HepG2 (cell line): ENCODE results near the gene RSPH4A. TPM values are rescaled to one million over a fixed set of nuclear protein-coding genes. Genes with fewer than 3 reads are reported as not detected.
A peak's percentile ranks its signal among the peaks of the same experiment; 100 is the strongest.

Experiments used
- ATF7-NPFF ChIP-seq: sonication (generic); formaldehyde crosslinking; IDR thresholded peaks from 2 replicates; pipeline ENCODE4 v1.8.1; 2023; ENCODE audit warnings: mild to moderate bottlenecking, low read depth, missing genetic modification reagents, moderate library complexity
- ATRX ChIP-seq: sonication (generic); formaldehyde crosslinking; IDR thresholded peaks from 2 replicates; pipeline ENCODE4 v1.4.0; 2020; ENCODE audit warnings: missing genetic modification reagents, borderline replicate concordance
- BORCS8-MEF2B ChIP-seq: sonication (generic); formaldehyde crosslinking; IDR thresholded peaks from 2 replicates; pipeline ENCODE4 v1.8.0; 2022; ENCODE audit warnings: mild to moderate bottlenecking, missing genetic modification reagents
- EEA1 ChIP-seq: sonication (generic); formaldehyde crosslinking; IDR thresholded peaks from 2 replicates; pipeline ENCODE4 v1.5.1; 2020; ENCODE audit warnings: mild to moderate bottlenecking, missing genetic modification reagents, borderline replicate concordance
- ELF1 ChIP-seq: sonication (generic); formaldehyde crosslinking; IDR thresholded peaks from 2 replicates; pipeline ENCODE4 v1.4.0; 2020; ENCODE audit warnings: missing genetic modification reagents
- JUND ChIP-seq: sonication (generic); formaldehyde crosslinking; IDR thresholded peaks from 2 replicates; pipeline ENCODE4 v1.8.0; 2022; ENCODE audit warnings: mild to moderate bottlenecking, missing genetic modification reagents
- KDM3A ChIP-seq: IDR thresholded peaks from 2 replicates; pipeline ENCODE4 v1.6.1; 2018; ENCODE audit warnings: low read depth, missing compliant biosample characterization
- KDM6A ChIP-seq: IDR thresholded peaks from 2 replicates; pipeline ENCODE4 v1.6.1; 2016; ENCODE audit warnings: low read depth
- MEIS2 ChIP-seq: sonication (generic); formaldehyde crosslinking; IDR thresholded peaks from 2 replicates; pipeline ENCODE4 v1.9.0; 2021; ENCODE audit warnings: mild to moderate bottlenecking, missing genetic modification reagents
- MLLT10 ChIP-seq: sonication (generic); formaldehyde crosslinking; IDR thresholded peaks from 2 replicates; pipeline ENCODE4 v1.4.0; 2020; ENCODE audit warnings: missing genetic modification reagents
- POGZ ChIP-seq: sonication (generic); formaldehyde crosslinking; IDR thresholded peaks from 2 replicates; pipeline ENCODE4 v1.4.0; 2020; ENCODE audit warnings: mild to moderate bottlenecking, missing genetic modification reagents
- SALL1 ChIP-seq: sonication (generic); formaldehyde crosslinking; IDR thresholded peaks from 2 replicates; pipeline ENCODE4 v1.8.0; 2022; ENCODE audit warnings: mild to moderate bottlenecking, missing genetic modification reagents
- SRSF1 ChIP-seq: fragments of 200-400 bp; formaldehyde crosslinking; optimal IDR thresholded peaks from 2 replicates; pipeline ENCODE3; 2017; ENCODE audit warnings: mild to moderate bottlenecking, low read depth, low read length, moderate library complexity
- XRCC5 ChIP-seq: fragments of 200-400 bp; formaldehyde crosslinking; optimal IDR thresholded peaks from 2 replicates; pipeline ENCODE3; 2017; ENCODE audit warnings: mild to moderate bottlenecking, low read length
- YEATS2 ChIP-seq: sonication (generic); formaldehyde crosslinking; IDR thresholded peaks from 2 replicates; pipeline ENCODE4 v1.4.0; 2020; ENCODE audit warnings: missing genetic modification reagents, borderline replicate concordance
- YY1 ChIP-seq: IDR thresholded peaks from 2 replicates; pipeline ENCODE4 v1.6.1; 2011; ENCODE audit warnings: low read length, low read depth, moderate library complexity, mild to moderate bottlenecking; ENCODE audit not compliant: insufficient read depth, insufficient replicate concordance
- ZFP90 ChIP-seq: sonication (generic); formaldehyde crosslinking; IDR thresholded peaks from 2 replicates; pipeline ENCODE4 v1.8.0; 2022; ENCODE audit warnings: missing genetic modification reagents, mild to moderate bottlenecking, inconsistent platforms, borderline replicate concordance
- ZKSCAN1 ChIP-seq: fragments of 150-350 bp; IDR thresholded peaks from 2 replicates; pipeline ENCODE4 v1.6.1; 2014; ENCODE audit warnings: low read length
- ZKSCAN5 ChIP-seq: sonication (generic); formaldehyde crosslinking; IDR thresholded peaks from 2 replicates; pipeline ENCODE4 v1.5.1; 2020; ENCODE audit warnings: mild to moderate bottlenecking, missing genetic modification reagents
- ZMAT3 ChIP-seq: sonication (generic); formaldehyde crosslinking; conservative IDR thresholded peaks from 2 replicates; pipeline ENCODE4 v1.7.0; 2021; ENCODE audit warnings: missing genetic modification reagents
- ZNF136 ChIP-seq: sonication (generic); formaldehyde crosslinking; IDR thresholded peaks from 2 replicates; pipeline ENCODE4 v1.8.1; 2022; ENCODE audit warnings: low read depth, mild to moderate bottlenecking, moderate library complexity, missing genetic modification reagents
- ZNF510 ChIP-seq: sonication (generic); formaldehyde crosslinking; IDR thresholded peaks from 2 replicates; pipeline ENCODE4 v1.4.0; 2020; ENCODE audit warnings: low read depth, mild to moderate bottlenecking, missing genetic modification reagents
- ZNF543 ChIP-seq: sonication (generic); formaldehyde crosslinking; IDR thresholded peaks from 2 replicates; pipeline ENCODE4 v1.4.0; 2020; ENCODE audit warnings: mild to moderate bottlenecking, missing genetic modification reagents
- ZNF572 ChIP-seq: sonication (generic); formaldehyde crosslinking; IDR thresholded peaks from 2 replicates; pipeline ENCODE4 v1.5.1; 2020; ENCODE audit warnings: mild to moderate bottlenecking, missing genetic modification reagents
- ZNF713 ChIP-seq: sonication (generic); formaldehyde crosslinking; IDR thresholded peaks from 2 replicates; pipeline ENCODE4 v1.4.0; 2020; ENCODE audit warnings: mild to moderate bottlenecking, missing genetic modification reagents
- ZNF776 ChIP-seq: sonication (generic); formaldehyde crosslinking; IDR thresholded peaks from 2 replicates; pipeline ENCODE4 v1.4.0; 2020; ENCODE audit warnings: mild to moderate bottlenecking, missing genetic modification reagents
- polyA plus RNA-seq, 8 experiments: library from polyadenylated mRNA; depleted of rRNA in 3 of 8; stranded (reverse) in 7 of 8; unstranded in 1 of 8; fragments of >200 nt; fragmentation: Illumina TruSeq in 4 of 8; extraction: Trizol in 4 of 8; gene quantifications; 2 replicates each; pipeline versions ENCODE4 v1.2.1 to v1.2.3, GENCODE V29; 2011 to 2016; ENCODE audit warnings: low read depth in 4 of 8, missing spikeins in 1 of 8, mixed read lengths in 1 of 8; ENCODE audit not compliant: insufficient read depth in 1 of 8
- total RNA-seq, 5 experiments: library from RNA; depleted of rRNA; stranded (reverse); fragments of >200 nt; fragmentation: Illumina TruSeq; extraction: Trizol; gene quantifications; 2 replicates each; pipeline ENCODE4 v1.2.3, GENCODE V29; 2016; ENCODE audit warnings: low read depth in 1 of 5
- TF ChIP-seq, protein P1 (sequence below): sonication (generic); formaldehyde crosslinking; IDR thresholded peaks from 2 replicates; pipeline ENCODE4 v1.4.0; 2020; ENCODE audit warnings: mild to moderate bottlenecking, missing genetic modification reagents
- TF ChIP-seq, protein P2 (sequence below): sonication (generic); formaldehyde crosslinking; IDR thresholded peaks from 2 replicates; pipeline ENCODE4 v1.5.1; 2020; ENCODE audit warnings: mild to moderate bottlenecking, missing genetic modification reagents, moderate library complexity
- TF ChIP-seq, protein P3 (sequence below): IDR thresholded peaks from 2 replicates; pipeline ENCODE4 v1.6.1; 2016; ENCODE audit warnings: missing genetic modification reagents, missing compliant biosample characterization

RSPH4A gene
- total and polyA plus RNA-seq, 2 of the 13 experiments (the other 11 are each of a cell fraction or from before 2014, with no cell fraction given): 0.24 to 0.40 TPM

DNA sequence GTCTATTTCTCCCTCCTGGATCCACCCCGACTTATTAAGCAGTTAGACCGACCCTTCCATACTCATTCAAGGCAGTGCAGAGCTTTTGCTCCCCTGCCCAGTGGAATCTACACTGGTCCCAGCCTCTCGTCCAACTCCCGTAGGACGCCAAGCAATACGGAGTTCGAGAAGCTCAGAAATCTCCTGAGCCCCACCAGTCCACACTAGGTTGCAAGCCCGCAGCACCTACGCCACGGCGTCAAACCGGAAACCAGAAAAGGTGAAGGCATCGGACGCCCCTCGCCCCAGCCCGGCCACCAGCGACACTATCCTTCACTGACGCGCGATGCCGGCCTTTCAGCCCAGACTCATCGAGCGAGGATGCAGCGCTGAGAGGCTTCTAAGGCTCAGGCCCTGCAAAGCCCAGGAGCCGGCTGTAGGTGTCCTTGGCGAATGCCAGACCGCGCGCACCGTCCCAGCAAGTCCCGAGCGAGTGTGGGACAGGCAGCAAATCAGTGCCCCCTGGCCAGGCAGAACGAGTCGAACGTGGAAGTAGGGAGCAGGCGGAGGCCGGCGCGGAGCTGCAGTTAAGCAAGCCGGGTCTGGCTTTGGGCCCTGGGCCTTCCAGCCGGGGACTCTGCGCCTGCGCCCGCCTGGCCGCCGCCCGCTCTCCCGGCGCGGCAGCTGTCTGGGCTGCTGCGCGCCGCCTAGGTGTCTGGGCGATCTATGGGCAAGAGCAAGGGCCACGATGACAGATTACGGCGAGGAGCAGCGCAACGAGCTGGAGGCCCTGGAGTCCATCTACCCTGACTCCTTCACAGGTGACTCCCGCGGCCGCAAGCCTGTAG is 45.2 kb upstream of the RSPH4A start, which contains the start of gene RWDD1 (continued):
- TF ChIP-seq ZKSCAN5 (CRISPR knock-in tag): 0 out of 2 replicates have a peak, but pooled peaks have one; percentile 55
- TF ChIP-seq XRCC5: peak; percentile 100
- TF ChIP-seq POGZ (CRISPR knock-in tag): peak; percentile 99
- no peak for TF ChIP-seq ATRX (CRISPR knock-in tag)
- TF ChIP-seq ZNF572 (CRISPR knock-in tag): peak; percentile 35; the same call in 1 of the 2 replicates
- TF ChIP-seq YY1: peak; percentile 87
- TF ChIP-seq SALL1: peak; percentile 95
- TF ChIP-seq, protein P1, sequence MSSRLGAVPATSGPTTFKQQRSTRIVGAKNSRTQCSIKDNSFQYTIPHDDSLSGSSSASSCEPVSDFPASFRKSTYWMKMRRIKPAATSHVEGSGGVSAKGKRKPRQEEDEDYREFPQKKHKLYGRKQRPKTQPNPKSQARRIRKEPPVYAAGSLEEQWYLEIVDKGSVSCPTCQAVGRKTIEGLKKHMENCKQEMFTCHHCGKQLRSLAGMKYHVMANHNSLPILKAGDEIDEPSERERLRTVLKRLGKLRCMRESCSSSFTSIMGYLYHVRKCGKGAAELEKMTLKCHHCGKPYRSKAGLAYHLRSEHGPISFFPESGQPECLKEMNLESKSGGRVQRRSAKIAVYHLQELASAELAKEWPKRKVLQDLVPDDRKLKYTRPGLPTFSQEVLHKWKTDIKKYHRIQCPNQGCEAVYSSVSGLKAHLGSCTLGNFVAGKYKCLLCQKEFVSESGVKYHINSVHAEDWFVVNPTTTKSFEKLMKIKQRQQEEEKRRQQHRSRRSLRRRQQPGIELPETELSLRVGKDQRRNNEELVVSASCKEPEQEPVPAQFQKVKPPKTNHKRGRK (CRISPR knock-in tag): no peak; the same call in 1 of the 2 replicates
- TF ChIP-seq KDM6A (CRISPR knock-in tag): no peak
- peak; percentile 97 for TF ChIP-seq KDM3A (CRISPR knock-in tag)
- peak; percentile 42; the same call in 1 of the 2 replicates for TF ChIP-seq ZMAT3 (CRISPR knock-in tag)
- peak; percentile 61; the same call in 1 of the 2 replicates for TF ChIP-seq MEIS2
- peak; percentile 93 for TF ChIP-seq ELF1
- TF ChIP-seq EEA1 (CRISPR knock-in tag): peak; percentile 95
- peak; percentile 73 for TF ChIP-seq SRSF1
- TF ChIP-seq MLLT10 (CRISPR knock-in tag): no peak
- TF ChIP-seq ZNF776 (CRISPR knock-in tag): peak; percentile 97
- TF ChIP-seq JUND (CRISPR knock-in tag): peak; percentile 69; the same call in 1 of the 2 replicates
- TF ChIP-seq ZNF510 (CRISPR knock-in tag): peak; percentile 96; the same call in 1 of the 2 replicates
- TF ChIP-seq ZKSCAN1: peak; percentile 69
- TF ChIP-seq ZNF136 (CRISPR knock-in tag): peak; percentile 46
- no peak for TF ChIP-seq ZNF713
- TF ChIP-seq, protein P2, sequence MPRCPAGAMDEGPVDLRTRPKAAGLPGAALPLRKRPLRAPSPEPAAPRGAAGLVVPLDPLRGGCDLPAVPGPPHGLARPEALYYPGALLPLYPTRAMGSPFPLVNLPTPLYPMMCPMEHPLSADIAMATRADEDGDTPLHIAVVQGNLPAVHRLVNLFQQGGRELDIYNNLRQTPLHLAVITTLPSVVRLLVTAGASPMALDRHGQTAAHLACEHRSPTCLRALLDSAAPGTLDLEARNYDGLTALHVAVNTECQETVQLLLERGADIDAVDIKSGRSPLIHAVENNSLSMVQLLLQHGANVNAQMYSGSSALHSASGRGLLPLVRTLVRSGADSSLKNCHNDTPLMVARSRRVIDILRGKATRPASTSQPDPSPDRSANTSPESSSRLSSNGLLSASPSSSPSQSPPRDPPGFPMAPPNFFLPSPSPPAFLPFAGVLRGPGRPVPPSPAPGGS (CRISPR knock-in tag): peak; percentile 95; the same call in 1 of the 2 replicates
- TF ChIP-seq ZNF543: peak; percentile 80; the same call in 1 of the 2 replicates
- TF ChIP-seq ZFP90 (CRISPR knock-in tag): peak; percentile 95; the same call in 1 of the 2 replicates
- peak; percentile 99 for TF ChIP-seq BORCS8-MEF2B (CRISPR knock-in tag)
- TF ChIP-seq ATF7-NPFF (CRISPR knock-in tag): peak; percentile 95
- TF ChIP-seq, protein P3, sequence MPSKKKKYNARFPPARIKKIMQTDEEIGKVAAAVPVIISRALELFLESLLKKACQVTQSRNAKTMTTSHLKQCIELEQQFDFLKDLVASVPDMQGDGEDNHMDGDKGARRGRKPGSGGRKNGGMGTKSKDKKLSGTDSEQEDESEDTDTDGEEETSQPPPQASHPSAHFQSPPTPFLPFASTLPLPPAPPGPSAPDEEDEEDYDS (CRISPR knock-in tag): peak; percentile 89
- peak; percentile 100 for TF ChIP-seq YEATS2 (CRISPR knock-in tag)
